WERI-Rb-1 (cell line): ENCODE measurements around the gene STX3.
"Not testable (repeated sequence)": the region's sequence is repeated elsewhere in the genome, so short reads cannot be mapped to it uniquely, and the experiment has no call there.

Experiments
- DNase-seq: peaks from one replicate; pipeline ENCODE4 v3.0.0-alpha.2; 2020
- H3K27ac ChIP-seq: fragments of 250-450 bp; sonication (Bioruptor Pico); 2 replicates; pipeline ENCODE4 v1.5.1; 2020; ENCODE audit warnings: mild to moderate bottlenecking, moderate library complexity
- H3K27me3 ChIP-seq: fragments of 250-450 bp; sonication (Bioruptor Pico); 2 replicates; pipeline ENCODE4 v1.5.1; 2021; ENCODE audit warnings: mild to moderate bottlenecking, low read depth, moderate library complexity; ENCODE audit not compliant: insufficient read depth, severe bottlenecking
- H3K36me3 ChIP-seq: fragments of 250-450 bp; sonication (Bioruptor Pico); 2 replicates; pipeline ENCODE4 v1.5.1; 2020; ENCODE audit warnings: mild to moderate bottlenecking, moderate library complexity
- H3K4me3 ChIP-seq: 2 replicates; pipeline ENCODE4 v1.5.1; 2011; ENCODE audit warnings: low read depth, mild to moderate bottlenecking, control low read depth, low read length
- H3K9me3 ChIP-seq: fragments of 250-450 bp; sonication (Bioruptor Pico); 2 replicates; pipeline ENCODE4 v1.5.1; 2021; ENCODE audit warnings: mild to moderate bottlenecking, moderate library complexity; ENCODE audit not compliant: severe bottlenecking
- CTCF ChIP-seq: IDR thresholded peaks from 2 replicates; pipeline ENCODE4 v1.5.1; 2011; ENCODE audit warnings: low read depth, mild to moderate bottlenecking, control low read depth, inconsistent platforms, low read length

Gene STX3

GRCh38 chr11:59782080-59782479 is 26.9 kb downstream of the STX3 start:
- no peak overlapping the region for H3K4me3 ChIP-seq
- no peak for TF ChIP-seq CTCF
- peaks cover 82% of the 10 kb centered on the region for H3K36me3 ChIP-seq
- no peak for DNase-seq
- H3K27me3 ChIP-seq, result no peaks in the 10 kb centered on the region
- H3K27ac ChIP-seq, result no peak overlapping the region
- no peaks in the 10 kb centered on the region for H3K9me3 ChIP-seq

GRCh38 chr11:59783632-59784090 is 28.5 kb downstream of the STX3 start:
- TF ChIP-seq CTCF, result no peak
- Histone ChIP-seq H3K4me3 (no peak overlapping the region), H3K36me3 (peaks cover 83% of the 10 kb centered on the region), H3K27me3 (no peaks in the 10 kb centered on the region), H3K27ac (no peak overlapping the region), H3K9me3 (no peaks in the 10 kb centered on the region)
- DNase-seq, result no peak

GRCh38 chr11:59784441-59784840 is 29.3 kb downstream of the STX3 start:
- not testable (repeated sequence) for H3K27ac ChIP-seq, H3K9me3 ChIP-seq, H3K27me3 ChIP-seq, DNase-seq, H3K4me3 ChIP-seq
- peaks cover 83% of the 10 kb centered on the region for H3K36me3 ChIP-seq

- Histone ChIP-seq H3K4me3 (no peak overlapping the region), H3K9me3 (no peaks in the 10 kb centered on the region), H3K27me3 (no peaks in the 10 kb centered on the region), H3K27ac (no peak overlapping the region), H3K36me3 (peaks cover 83% of the 10 kb centered on the region)
- TF ChIP-seq CTCF, result no peak
- no peak for DNase-seq
Measured at GRCh38 chr11:59785818-59786217, 30.6 kb downstream of the STX3 start.

GRCh38 chr11:59787255-59787588 is 32.0 kb downstream of the STX3 start:
- no peak overlapping the region for H3K4me3 ChIP-seq
- H3K27ac ChIP-seq, result no peak overlapping the region
- no peak for TF ChIP-seq CTCF
- H3K27me3 ChIP-seq, result no peaks in the 10 kb centered on the region
- H3K9me3 ChIP-seq, result no peaks in the 10 kb centered on the region
- DNase-seq, result no peak
- H3K36me3 ChIP-seq, result peaks cover 88% of the 10 kb centered on the region

- no peaks in the 10 kb centered on the region for H3K9me3 ChIP-seq
- no peaks in the 10 kb centered on the region for H3K27me3 ChIP-seq
- peaks cover 89% of the 10 kb centered on the region for H3K36me3 ChIP-seq
- no peak overlapping the region for H3K27ac ChIP-seq
- no peak for DNase-seq
- H3K4me3 ChIP-seq, result no peak overlapping the region
- TF ChIP-seq CTCF, result no peak
Measured at GRCh38 chr11:59787816-59788215, 32.6 kb downstream of the STX3 start.

GRCh38 chr11:59791639-59792038 is 36.5 kb downstream of the STX3 start:
- no peaks in the 10 kb centered on the region for H3K9me3 ChIP-seq
- no peak overlapping the region for H3K27ac ChIP-seq
- peaks cover 97% of the 10 kb centered on the region for H3K36me3 ChIP-seq
- no peak for DNase-seq
- H3K27me3 ChIP-seq, result no peaks in the 10 kb centered on the region
- H3K4me3 ChIP-seq, result no peak overlapping the region
- TF ChIP-seq CTCF, result no peak
